Chondrocyte (in vitro differentiated cells): ENCODE data around the gene PGM1. TPM values are rescaled to one million over a fixed set of nuclear protein-coding genes. Genes with fewer than 3 reads are reported as not detected.

Experiments used
- DNase-seq: peaks from one replicate; pipeline ENCODE4 v3.0.0; 2021; ENCODE audit warnings: mixed read lengths, low spot score
- H3K27ac Mint-ChIP-seq: one replicate; pipeline ENCODE4 v1.8.0; 2021; ENCODE audit warnings: mild to moderate bottlenecking, moderate library complexity, mixed read lengths; ENCODE audit not compliant: unreplicated experiment
- H3K27me3 Mint-ChIP-seq: 2 replicates; pipeline ENCODE4 v1.8.0; 2021; ENCODE audit warnings: low read depth, mixed read lengths
- H3K36me3 Mint-ChIP-seq: 2 replicates; pipeline ENCODE4 v1.8.0; 2021; ENCODE audit warnings: low read depth, mixed read lengths
- H3K4me1 Mint-ChIP-seq: 2 replicates; pipeline ENCODE4 v1.8.0; 2021; ENCODE audit warnings: low read depth, mild to moderate bottlenecking, mixed read lengths
- H3K4me3 Mint-ChIP-seq: one replicate; pipeline ENCODE4 v1.8.0; 2021; ENCODE audit warnings: mild to moderate bottlenecking, moderate library complexity, mixed read lengths; ENCODE audit not compliant: unreplicated experiment
- H3K9me3 Mint-ChIP-seq: 2 replicates; pipeline ENCODE4 v1.8.0; 2021; ENCODE audit warnings: low read depth, mixed read lengths
- total RNA-seq: library from RNA; stranded (reverse); gene quantifications from 3 replicates; pipeline ENCODE4 v1.2.1, GENCODE V29; 2021
- TF ChIP-seq, protein P1 (sequence below): fragments of 200-600 bp; sonication (generic); IDR thresholded peaks from 2 replicates; pipeline ENCODE4 v1.5.0; 2021; ENCODE audit warnings: antibody characterized with exemption, mild to moderate bottlenecking, moderate library complexity

PGM1 gene
- total RNA-seq, 1 donor from 2014 or later, result 111 TPM

DNA sequence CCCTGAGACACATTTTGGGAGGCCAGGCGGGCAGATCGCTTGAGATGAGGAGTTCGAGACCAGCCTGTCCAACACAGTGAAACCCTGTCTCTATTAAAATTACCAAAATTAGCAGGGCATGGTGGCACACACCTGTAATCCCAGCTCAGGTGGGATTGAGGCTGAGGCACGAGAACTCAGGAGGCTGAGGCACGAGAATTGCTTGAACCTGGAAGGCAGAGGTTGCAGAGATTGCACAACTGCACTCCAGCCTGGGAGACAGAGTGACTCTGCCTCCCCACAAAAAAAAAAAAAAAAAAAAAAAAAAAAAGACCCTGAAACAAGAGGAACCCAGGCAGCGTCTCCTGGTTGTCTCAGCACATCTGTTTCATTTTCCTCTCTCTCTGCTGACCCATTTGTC, 24.2 kb downstream of the PGM1 start:
- no peaks in the 10 kb centered on the region for H3K9me3 Mint-ChIP-seq
- H3K27me3 Mint-ChIP-seq, result no peaks in the 10 kb centered on the region
- no peak overlapping the region for H3K4me3 Mint-ChIP-seq
- no peak for DNase-seq
- peaks cover 70% of the 10 kb centered on the region for H3K4me1 Mint-ChIP-seq
- TF ChIP-seq, protein P1, sequence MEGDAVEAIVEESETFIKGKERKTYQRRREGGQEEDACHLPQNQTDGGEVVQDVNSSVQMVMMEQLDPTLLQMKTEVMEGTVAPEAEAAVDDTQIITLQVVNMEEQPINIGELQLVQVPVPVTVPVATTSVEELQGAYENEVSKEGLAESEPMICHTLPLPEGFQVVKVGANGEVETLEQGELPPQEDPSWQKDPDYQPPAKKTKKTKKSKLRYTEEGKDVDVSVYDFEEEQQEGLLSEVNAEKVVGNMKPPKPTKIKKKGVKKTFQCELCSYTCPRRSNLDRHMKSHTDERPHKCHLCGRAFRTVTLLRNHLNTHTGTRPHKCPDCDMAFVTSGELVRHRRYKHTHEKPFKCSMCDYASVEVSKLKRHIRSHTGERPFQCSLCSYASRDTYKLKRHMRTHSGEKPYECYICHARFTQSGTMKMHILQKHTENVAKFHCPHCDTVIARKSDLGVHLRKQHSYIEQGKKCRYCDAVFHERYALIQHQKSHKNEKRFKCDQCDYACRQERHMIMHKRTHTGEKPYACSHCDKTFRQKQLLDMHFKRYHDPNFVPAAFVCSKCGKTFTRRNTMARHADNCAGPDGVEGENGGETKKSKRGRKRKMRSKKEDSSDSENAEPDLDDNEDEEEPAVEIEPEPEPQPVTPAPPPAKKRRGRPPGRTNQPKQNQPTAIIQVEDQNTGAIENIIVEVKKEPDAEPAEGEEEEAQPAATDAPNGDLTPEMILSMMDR, result no peak
- no peaks in the 10 kb centered on the region for H3K36me3 Mint-ChIP-seq
- peak overlapping the region; percentile 58 for H3K27ac Mint-ChIP-seq

DNA sequence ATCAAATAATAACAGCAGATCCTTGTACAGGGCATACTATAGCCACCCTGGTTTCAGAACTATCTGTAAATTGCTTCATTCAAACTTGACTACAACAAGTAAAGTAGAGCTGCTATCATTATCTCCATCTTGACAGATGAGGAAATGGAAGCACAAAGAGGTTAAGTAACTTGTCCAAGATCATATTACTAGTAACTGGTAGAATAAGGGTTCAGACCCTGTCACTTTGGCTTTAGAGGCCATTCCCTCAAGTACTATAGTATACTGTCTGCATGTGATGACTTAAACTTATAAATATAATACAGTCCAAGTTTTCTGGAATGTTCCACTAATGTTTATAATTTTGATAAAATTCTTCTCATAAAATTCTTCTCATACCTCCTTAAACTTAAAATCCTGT, 24.8 kb downstream of the PGM1 start:
- Mint-ChIP-seq H3K4me3 (no peak overlapping the region), H3K36me3 (no peaks in the 10 kb centered on the region), H3K27ac (peak overlapping the region; percentile 62), H3K27me3 (no peaks in the 10 kb centered on the region), H3K4me1 (peaks cover 70% of the 10 kb centered on the region), H3K9me3 (no peaks in the 10 kb centered on the region)
- TF ChIP-seq, protein P1, result no peak
- DNase-seq, result no peak

DNA sequence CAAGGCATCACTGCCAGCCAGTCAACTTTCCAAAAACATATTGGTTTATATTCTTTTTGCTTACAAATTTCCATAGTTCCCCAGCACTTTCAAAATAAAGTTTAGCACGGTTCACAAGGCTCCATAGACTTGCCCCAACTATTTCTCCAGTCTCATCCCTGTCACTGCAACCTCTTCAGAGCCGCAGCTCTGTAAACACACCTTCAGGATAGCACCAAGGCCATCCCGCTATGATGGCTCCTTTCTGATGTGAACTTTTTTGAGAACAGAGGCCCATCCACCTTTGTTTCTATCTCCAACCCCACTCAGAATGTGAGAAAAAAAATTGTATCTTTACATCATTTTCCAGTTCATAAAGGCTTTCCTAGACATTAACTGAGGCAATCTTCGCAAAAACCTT, 26.3 kb downstream of the PGM1 start:
- no peak for DNase-seq
- Mint-ChIP-seq H3K4me1 (peaks cover 81% of the 10 kb centered on the region), H3K27ac (no peak overlapping the region), H3K4me3 (no peak overlapping the region), H3K9me3 (no peaks in the 10 kb centered on the region), H3K36me3 (no peaks in the 10 kb centered on the region), H3K27me3 (no peaks in the 10 kb centered on the region)
- TF ChIP-seq, protein P1, result no peak

DNA sequence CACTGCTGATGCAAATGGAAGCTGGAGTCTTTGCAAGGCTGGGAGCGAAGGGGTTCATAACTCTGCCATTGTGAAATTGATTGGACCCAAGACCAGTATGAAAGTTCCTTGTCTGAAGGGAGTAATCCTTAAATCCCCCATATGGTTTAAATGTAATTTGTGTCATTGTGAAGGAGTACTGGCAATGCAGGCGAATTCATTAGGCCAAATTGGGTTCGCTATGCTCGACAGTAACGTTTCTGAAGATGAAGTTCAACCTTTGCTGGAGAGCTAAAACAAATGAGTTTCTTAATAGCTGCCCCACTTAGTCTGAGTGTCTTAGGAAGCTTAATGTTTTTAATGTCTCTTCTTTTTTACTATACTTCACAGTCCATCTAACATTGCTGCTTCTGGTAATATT, 27.5 kb downstream of the PGM1 start:
- Mint-ChIP-seq H3K27me3 (no peaks in the 10 kb centered on the region), H3K27ac (no peak overlapping the region), H3K9me3 (no peaks in the 10 kb centered on the region), H3K4me3 (no peak overlapping the region), H3K36me3 (no peaks in the 10 kb centered on the region), H3K4me1 (peaks cover 92% of the 10 kb centered on the region)
- TF ChIP-seq, protein P1, result no peak
- no peak for DNase-seq

DNA sequence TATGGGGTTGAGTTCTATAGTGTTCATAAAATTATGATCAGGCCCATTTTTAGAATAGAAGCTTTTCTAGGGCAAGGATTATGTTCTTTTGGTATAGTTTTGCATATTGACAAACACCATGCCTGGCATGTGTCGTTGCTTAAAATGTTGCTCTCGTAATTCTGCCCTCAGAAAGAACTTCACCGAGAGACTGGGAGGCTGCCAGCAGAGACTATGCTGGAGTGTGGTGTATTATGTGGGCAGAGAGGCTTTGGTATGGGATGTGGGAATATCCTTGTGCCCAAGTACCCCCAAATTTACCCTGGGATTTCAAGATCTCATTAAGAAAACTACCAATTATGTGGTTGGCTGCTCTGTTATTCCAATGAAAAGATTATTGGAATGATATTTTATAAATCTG, 27.9 kb downstream of the PGM1 start:
- H3K27me3 Mint-ChIP-seq, result no peaks in the 10 kb centered on the region
- H3K36me3 Mint-ChIP-seq, result no peaks in the 10 kb centered on the region
- peaks cover 92% of the 10 kb centered on the region for H3K4me1 Mint-ChIP-seq
- DNase-seq, result no peak
- H3K4me3 Mint-ChIP-seq, result no peak overlapping the region
- H3K9me3 Mint-ChIP-seq, result no peaks in the 10 kb centered on the region
- TF ChIP-seq, protein P1, result no peak
- peak overlapping the region; percentile 72 for H3K27ac Mint-ChIP-seq
